Epithelial cell of esophagus (primary cell): ENCODE data around the gene CD83.

ENCODE experiments used
- DNase-seq: peaks from one replicate; pipeline ENCODE4 v3.0.0; 2010; ENCODE audit warnings: low read depth
- H3K4me3 ChIP-seq: 2 replicates; pipeline ENCODE4 v1.5.1; 2011; ENCODE audit warnings: mild to moderate bottlenecking, low read length, control low read depth
- CTCF ChIP-seq: IDR thresholded peaks from 2 replicates; pipeline ENCODE4 v1.5.1; 2011; ENCODE audit warnings: low read depth, mild to moderate bottlenecking, low read length, control low read depth, inconsistent platforms; ENCODE audit not compliant: insufficient read depth; ENCODE audit errors: missing control alignments

Gene CD83

GRCh38 chr6:14110001-14110818 is 7.4 kb upstream of the CD83 start:
- no peak for TF ChIP-seq CTCF
- H3K4me3 ChIP-seq: no peak overlapping the region
- no peak for DNase-seq

GRCh38 chr6:14113976-14114375 is 3.6 kb upstream of the CD83 start:
- H3K4me3 ChIP-seq: no peak overlapping the region
- no peak for TF ChIP-seq CTCF
- DNase-seq: no peak

GRCh38 chr6:14118091-14118439 is 493 bp downstream of the CD83 start:
- TF ChIP-seq CTCF: no peak
- DNase-seq: no peak
- H3K4me3 ChIP-seq: peak overlapping the region; percentile 45

- no peak for DNase-seq
- no peak for TF ChIP-seq CTCF
- no peak overlapping the region for H3K4me3 ChIP-seq
These were observed 874 bp downstream of the CD83 start for GRCh38 chr6:14118446-14118845.

GRCh38 chr6:14119784-14120183 is 2.2 kb downstream of the CD83 start:
- no peak for DNase-seq
- no peak for TF ChIP-seq CTCF
- H3K4me3 ChIP-seq: no peak overlapping the region

- no peak overlapping the region for H3K4me3 ChIP-seq
- TF ChIP-seq CTCF: no peak
- no peak for DNase-seq
These were observed 3.0 kb downstream of the CD83 start for GRCh38 chr6:14120546-14120945.

- no peak for TF ChIP-seq CTCF
- H3K4me3 ChIP-seq: no peak overlapping the region
- DNase-seq: no peak
These were observed 4.4 kb downstream of the CD83 start for GRCh38 chr6:14121936-14122344.
